PFSK-1 (cell line): Measurements from ENCODE around the gene COL25A1.

Experiments used
- POLR2AphosphoS5 ChIP-seq: IDR thresholded peaks from 2 replicates; pipeline ENCODE4 v1.6.1; 2012; ENCODE audit warnings: low read depth, mild to moderate bottlenecking, control low read depth, low read length, moderate library complexity
- REST ChIP-seq, 2 experiments: IDR thresholded peaks; 2 replicates each; pipeline versions ENCODE4 v1.6.1 to v1.8.0; 2011 to 2012; ENCODE audit warnings: low read depth in 2 of 2, low read length in 2 of 2, control low read depth in 1 of 2, inconsistent platforms in 1 of 2, mild to moderate bottlenecking in 1 of 2, moderate library complexity in 1 of 2; ENCODE audit not compliant: insufficient read depth in 1 of 2
- SIN3A ChIP-seq: IDR thresholded peaks from 2 replicates; pipeline ENCODE4 v1.6.1; 2012; ENCODE audit warnings: mild to moderate bottlenecking, low read length, moderate library complexity, borderline replicate concordance; ENCODE audit not compliant: insufficient read depth
- TAF1 ChIP-seq: IDR thresholded peaks from 2 replicates; pipeline ENCODE4 v1.6.1; 2012; ENCODE audit warnings: low read length, control low read depth, borderline replicate concordance; ENCODE audit not compliant: insufficient read depth

GRCh38 chr4:108982402-108983185 is 319.9 kb downstream of the COL25A1 start:
- TF ChIP-seq POLR2AphosphoS5, result no peak
- no peak for TF ChIP-seq SIN3A
- no peak for TF ChIP-seq REST (IDR thresholded peaks at IDR 0.05; ENCODE audit: insufficient read depth in 1 of 2, low read depth in 2 of 2, low read length in 2 of 2)
- TF ChIP-seq TAF1, result no peak
